Endothelial cell of umbilical vein (primary cell): ENCODE results near the gene RFK.

Experiments used
- FOS ChIP-seq: IDR thresholded peaks from 2 replicates; pipeline ENCODE4 v1.6.1; 2011; ENCODE audit warnings: mild to moderate bottlenecking, low read length, moderate library complexity, borderline replicate concordance; ENCODE audit not compliant: insufficient read depth
- MYC ChIP-seq: IDR thresholded peaks from one replicate; pipeline ENCODE4 v1.6.1; 2011; ENCODE audit warnings: mild to moderate bottlenecking, low read depth, low read length
- POLR2A ChIP-seq: IDR thresholded peaks from 2 replicates; pipeline ENCODE4 v1.6.1; 2012; ENCODE audit warnings: low read depth, mild to moderate bottlenecking, control low read depth, low read length
- POLR2AphosphoS5 ChIP-seq: IDR thresholded peaks from 2 replicates; pipeline ENCODE4 v1.6.1; 2012; ENCODE audit warnings: low read depth, mild to moderate bottlenecking, control low read depth, low read length, moderate library complexity; ENCODE audit not compliant: insufficient read depth
- TF ChIP-seq, protein P1 (sequence below), 2 donors: IDR thresholded peaks; 1 replicate in 1 of 2; 2 replicates in 1 of 2; pipeline ENCODE4 v1.5.1; 2011; ENCODE audit warnings: low read length in 2 of 2, mild to moderate bottlenecking in 2 of 2, moderate library complexity in 2 of 2, control low read depth in 1 of 2, inconsistent platforms in 1 of 2, low read depth in 1 of 2; ENCODE audit not compliant: insufficient read depth in 1 of 2; ENCODE audit errors: extremely low read depth in 1 of 2
- TF ChIP-seq, protein P2 (sequence below): IDR thresholded peaks from 2 replicates; pipeline ENCODE4 v1.6.1; 2011; ENCODE audit not compliant: insufficient read depth, insufficient read length

DNA sequence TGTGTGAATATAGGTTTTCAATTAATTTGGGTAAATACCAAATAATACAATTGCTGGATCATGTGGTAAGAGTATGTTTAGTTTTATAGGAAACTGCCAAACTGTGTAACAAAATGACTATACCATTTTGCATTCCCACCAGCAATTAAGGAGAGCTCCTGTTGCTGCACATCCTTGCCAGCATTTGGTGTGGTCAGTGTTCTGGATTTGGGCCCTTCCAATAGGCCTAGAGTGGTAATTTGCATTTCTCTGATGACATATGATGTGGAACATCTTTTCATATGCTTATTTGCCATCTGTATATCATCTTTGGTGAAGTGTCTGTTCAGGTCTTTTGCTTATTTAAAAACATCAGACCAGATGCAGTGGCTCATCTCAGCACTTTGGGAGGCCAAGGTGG, 11.6 kb upstream of the RFK start:
- TF ChIP-seq POLR2AphosphoS5 (no peak), FOS (no peak), POLR2A (no peak), MYC (no peak)
- TF ChIP-seq, protein P1, sequence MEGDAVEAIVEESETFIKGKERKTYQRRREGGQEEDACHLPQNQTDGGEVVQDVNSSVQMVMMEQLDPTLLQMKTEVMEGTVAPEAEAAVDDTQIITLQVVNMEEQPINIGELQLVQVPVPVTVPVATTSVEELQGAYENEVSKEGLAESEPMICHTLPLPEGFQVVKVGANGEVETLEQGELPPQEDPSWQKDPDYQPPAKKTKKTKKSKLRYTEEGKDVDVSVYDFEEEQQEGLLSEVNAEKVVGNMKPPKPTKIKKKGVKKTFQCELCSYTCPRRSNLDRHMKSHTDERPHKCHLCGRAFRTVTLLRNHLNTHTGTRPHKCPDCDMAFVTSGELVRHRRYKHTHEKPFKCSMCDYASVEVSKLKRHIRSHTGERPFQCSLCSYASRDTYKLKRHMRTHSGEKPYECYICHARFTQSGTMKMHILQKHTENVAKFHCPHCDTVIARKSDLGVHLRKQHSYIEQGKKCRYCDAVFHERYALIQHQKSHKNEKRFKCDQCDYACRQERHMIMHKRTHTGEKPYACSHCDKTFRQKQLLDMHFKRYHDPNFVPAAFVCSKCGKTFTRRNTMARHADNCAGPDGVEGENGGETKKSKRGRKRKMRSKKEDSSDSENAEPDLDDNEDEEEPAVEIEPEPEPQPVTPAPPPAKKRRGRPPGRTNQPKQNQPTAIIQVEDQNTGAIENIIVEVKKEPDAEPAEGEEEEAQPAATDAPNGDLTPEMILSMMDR (IDR thresholded peaks at IDR 0.05; ENCODE audit: extremely low read depth in 1 of 2, insufficient read depth in 1 of 2, low read depth in 1 of 2, low read length in 2 of 2): no peak
- TF ChIP-seq, protein P2, sequence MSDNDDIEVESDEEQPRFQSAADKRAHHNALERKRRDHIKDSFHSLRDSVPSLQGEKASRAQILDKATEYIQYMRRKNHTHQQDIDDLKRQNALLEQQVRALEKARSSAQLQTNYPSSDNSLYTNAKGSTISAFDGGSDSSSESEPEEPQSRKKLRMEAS: no peak
